Measurements from ENCODE around the gene SAP30L. TPM values are rescaled to one million over a fixed set of nuclear protein-coding genes. Genes with fewer than 3 reads are reported as not detected.

SAP30L gene
- total RNA-seq, 3 donors from 2014 or later, result 29.7 to 54.4 (median 43.7) TPM

DNA sequence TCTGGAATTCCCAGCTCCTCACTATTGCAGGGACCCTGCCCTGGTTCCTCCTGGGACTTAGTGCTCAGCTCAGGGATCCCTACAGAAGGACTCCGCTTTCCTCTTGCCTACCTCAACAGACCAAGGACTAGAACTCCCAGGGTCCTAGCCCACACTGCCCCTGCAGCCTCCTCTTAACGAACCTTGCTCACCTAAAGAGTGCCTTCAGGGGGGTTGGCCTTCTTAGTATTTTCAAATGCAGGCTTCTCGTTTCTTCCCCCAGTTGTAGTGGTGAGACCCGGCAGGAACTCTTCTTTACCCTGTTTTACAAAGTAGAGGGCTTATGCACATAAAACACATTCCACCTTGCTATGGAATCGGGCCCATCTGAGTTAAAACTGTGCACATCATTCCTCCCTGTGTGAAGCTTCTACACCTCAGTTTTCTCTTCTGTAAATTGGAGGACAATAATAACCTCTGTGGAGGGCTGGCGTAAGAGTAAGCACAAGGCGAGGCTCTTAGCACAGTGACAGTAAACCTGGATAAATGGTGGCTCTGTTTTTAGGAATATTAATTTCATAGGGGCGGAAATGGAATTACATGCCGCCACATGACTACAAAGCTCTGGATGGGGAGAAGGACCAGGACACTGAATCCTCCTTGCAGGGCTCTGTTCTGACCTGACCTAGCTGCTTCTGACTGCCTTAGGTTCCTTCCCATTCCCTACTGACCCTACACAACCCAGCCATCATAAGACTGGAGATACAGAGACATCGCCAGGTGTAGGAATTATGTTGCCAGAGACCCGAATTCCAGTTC is 36.0 kb downstream of the SAP30L start:
- H3K27me3 ChIP-seq, result peaks cover 14 to 100% of the 10 kb centered on the region in 2 donors
- peaks cover 0 to 10% of the 10 kb centered on the region in 2 donors for H3K4me1 ChIP-seq
- TF ChIP-seq POLR2AphosphoS5 (IDR thresholded peaks at IDR 0.05), result no peak
- no peak for TF ChIP-seq CTCF (IDR thresholded peaks at IDR 0.05)
- TF ChIP-seq POLR2A (IDR thresholded peaks at IDR 0.05), result no peak
- H3K9me3 ChIP-seq, result no peaks in the 10 kb centered on the region
- DNase-seq (ENCODE audit: low spot score in 2 of 2), result no peak
- H3K4me3 ChIP-seq, result no peak overlapping the region
- intact Hi-C loops (cut with DNase I; ENCODE audit: low total_unique reads), result loop anchor here (5.0 kb wide), 1 partner anchor 1309 kb away; no protein-coding TSS in a partner anchor
- H3K27ac ChIP-seq, result no peak overlapping the region
- H3K36me3 ChIP-seq, result no peaks in the 10 kb centered on the region

GRCh38 chr5:154482528-154483449 is 37.0 kb downstream of the SAP30L start:
- H3K27ac ChIP-seq, result no peak overlapping the region
- intact Hi-C loops (cut with DNase I; ENCODE audit: low total_unique reads), result loop anchor here (5.0 kb wide), 1 partner anchor 1310 kb away; no protein-coding TSS in a partner anchor
- peaks cover 14 to 100% of the 10 kb centered on the region in 2 donors for H3K27me3 ChIP-seq
- no peak overlapping the region for H3K4me3 ChIP-seq
- no peak for DNase-seq (ENCODE audit: low spot score in 2 of 2)
- H3K9me3 ChIP-seq, result no peaks in the 10 kb centered on the region
- no peaks in the 10 kb centered on the region for H3K36me3 ChIP-seq
- TF ChIP-seq POLR2AphosphoS5 (IDR thresholded peaks at IDR 0.05), result no peak
- TF ChIP-seq POLR2A (IDR thresholded peaks at IDR 0.05), result no peak
- no peak for TF ChIP-seq CTCF (IDR thresholded peaks at IDR 0.05)
- peaks cover 0 to 8% of the 10 kb centered on the region in 2 donors for H3K4me1 ChIP-seq

DNA sequence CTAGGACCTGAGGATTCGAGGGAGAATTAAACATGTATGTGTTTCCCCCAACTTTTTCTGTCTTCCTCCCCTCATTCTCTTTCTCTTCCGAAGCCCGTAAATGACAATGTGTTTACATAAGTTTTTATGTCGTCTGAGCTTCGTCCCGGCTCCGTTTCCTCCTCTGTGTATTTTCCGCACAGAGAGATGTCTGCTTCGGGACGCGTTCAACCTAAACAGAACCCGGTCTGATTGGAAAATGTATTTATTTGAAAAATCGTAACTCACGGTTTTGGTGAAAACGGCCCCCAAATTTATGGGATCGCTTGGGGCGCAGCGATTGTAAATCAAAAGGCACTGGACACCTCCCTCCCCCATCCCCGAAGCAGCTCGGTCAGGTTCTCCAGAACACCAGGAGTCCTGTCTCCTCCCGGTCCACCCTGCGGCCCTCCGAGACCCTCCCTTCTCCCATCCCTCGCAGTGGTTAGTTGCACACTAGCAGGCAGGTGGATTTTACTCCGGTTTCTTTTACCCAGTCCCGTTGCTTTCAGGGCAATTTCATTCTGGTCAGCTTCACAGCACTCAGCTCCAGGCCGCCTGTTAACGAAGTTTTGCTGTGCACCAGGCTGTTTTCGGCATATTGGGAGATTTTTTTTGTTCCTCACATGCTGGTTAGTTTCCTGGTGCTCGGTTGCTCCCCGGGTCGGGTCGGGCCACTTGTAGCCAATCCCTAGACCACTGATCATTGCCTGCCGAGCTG is 38.0 kb downstream of the SAP30L start:
- no peak for DNase-seq (ENCODE audit: low spot score in 2 of 2)
- Histone ChIP-seq H3K9me3 (no peaks in the 10 kb centered on the region), H3K36me3 (no peaks in the 10 kb centered on the region), H3K4me1 (no peaks in the 10 kb centered on the region), H3K4me3 (no peak overlapping the region), H3K27me3 (peaks cover 14 to 100% of the 10 kb centered on the region in 2 donors), H3K27ac (no peak overlapping the region)
- TF ChIP-seq POLR2A (IDR thresholded peaks at IDR 0.05) (no peak), POLR2AphosphoS5 (IDR thresholded peaks at IDR 0.05) (no peak), CTCF (IDR thresholded peaks at IDR 0.05) (no peak)
- intact Hi-C loops (cut with DNase I; ENCODE audit: low total_unique reads), result loop anchor here (5.0 kb wide), 1 partner anchor 1312 kb away; no protein-coding TSS in a partner anchor

GRCh38 chr5:154484393-154485095 is 38.7 kb downstream of the SAP30L start:
- Histone ChIP-seq H3K4me3 (no peak overlapping the region), H3K27me3 (peaks cover 14 to 95% of the 10 kb centered on the region in 2 donors), H3K27ac (no peak overlapping the region), H3K9me3 (no peaks in the 10 kb centered on the region), H3K36me3 (no peaks in the 10 kb centered on the region), H3K4me1 (no peaks in the 10 kb centered on the region)
- intact Hi-C loops (cut with DNase I; ENCODE audit: low total_unique reads), result loop anchor here (5.0 kb wide), 1 partner anchor 1312 kb away; no protein-coding TSS in a partner anchor
- DNase-seq (ENCODE audit: low spot score in 2 of 2), result no peak
- TF ChIP-seq POLR2AphosphoS5 (IDR thresholded peaks at IDR 0.05) (no peak), POLR2A (IDR thresholded peaks at IDR 0.05) (no peak), CTCF (IDR thresholded peaks at IDR 0.05) (no peak)

Data from breast epithelium (tissue), 4 donors.